ENCODE data around the gene STIM2. TPM values are rescaled to one million over a fixed set of nuclear protein-coding genes. Genes with fewer than 3 reads are reported as not detected.

STIM2 gene
- total and polyA plus RNA-seq, 9 of the 15 experiments (the other 6 are each of a cell fraction or from before 2014, with no cell fraction given): 7.2 to 26.8 (median 15.4) TPM

- Histone ChIP-seq H4K20me1 (replicated peaks; ENCODE audit: control insufficient read depth, insufficient read depth, low read length) (no peaks in the 10 kb centered on the region), H3K27me3 (ENCODE audit: control insufficient read depth in 2 of 2, insufficient read depth in 2 of 2, low read length in 2 of 2) (no peaks in the 10 kb centered on the region; a peak in 2 of 5 replicates), H2AFZ (ENCODE audit: low read depth, low read length) (no peak overlapping the region), H3K79me2 (ENCODE audit: control insufficient read depth, insufficient read depth, low read length) (no peaks in the 10 kb centered on the region), H3K9me3 (replicated peaks; ENCODE audit: control insufficient read depth, insufficient read depth, low read depth, low read length) (no peaks in the 10 kb centered on the region), H3K9ac (ENCODE audit: insufficient read depth in 1 of 2, low read depth in 2 of 2, low read length in 2 of 2) (no peak overlapping the region), H3K36me3 (ENCODE audit: control insufficient read depth, insufficient read depth, low read length) (no peaks in the 10 kb centered on the region), H3K27ac (ENCODE audit: extremely low read depth, low read depth, low read length) (no peak overlapping the region), H3K4me1 (replicated peaks in 1 of 2; ENCODE audit: control insufficient read depth in 2 of 2, insufficient read depth in 2 of 2, low read length in 2 of 2) (no peaks in the 10 kb centered on the region; a peak in 2 of 5 replicates), H3K4me2 (ENCODE audit: insufficient read depth, low read length) (no peak overlapping the region), H3K4me3 (no peak overlapping the region), H3K9me1 (ENCODE audit: control insufficient read depth, insufficient read depth, low read length) (no peaks in the 10 kb centered on the region)
- in situ Hi-C loops (cut with MboI) (no loop called here), intact Hi-C loops (cut with micrococcal nuclease) (no loop called here)
- WGBS (ENCODE audit: insufficient coverage, low coverage, missing lambda C conversion rate): 0% methylated on average over 1 of the region's 1 CpG
- no peak for DNase-seq (ENCODE audit: extremely low read depth in 1 of 4, low spot score in 3 of 4)
- POLR2A ChIA-PET: no interaction called here
- ATAC-seq: no peak
- CTCF ChIA-PET (ENCODE audit: low intra/inter-chr PET ratio): no interaction called here
- TF ChIP-seq ZNF175 (CRISPR knock-in tag; IDR thresholded peaks at IDR 0.05; ENCODE audit: low read depth): no peak
- no peak for TF ChIP-seq AFF4 (CRISPR knock-in tag; IDR thresholded peaks at IDR 0.05)
- TF ChIP-seq EHMT2 (IDR thresholded peaks at IDR 0.05): no peak
- FAIRE-seq: no peak
- no TSS peak for BruUV-seq (replicated peaks)
Observed at GRCh38 chr4:26836539-26836938, 24.1 kb upstream of the STIM2 start.

Data from K562 (cell line).